OCI-LY3 (cell line): ENCODE measurements around the gene NHLH2.

Experiments
- H2AFZ ChIP-seq: fragments of 200-600, 300-600 bp; shearing (Covaris generic); 2 replicates; pipeline ENCODE4 v1.6.0; 2014; ENCODE audit warnings: antibody characterized with exemption, low read depth, low read length
- H3K27ac ChIP-seq: fragments of 200-600, 300-600 bp; sonication (generic); 2 replicates; pipeline ENCODE4 v1.5.1; 2014; ENCODE audit warnings: mild to moderate bottlenecking, low read length, moderate library complexity, mixed read lengths
- H3K27me3 ChIP-seq: fragments of 200-600, 300-600 bp; sonication (generic); 2 replicates; pipeline ENCODE4 v1.6.1; 2014; ENCODE audit warnings: low read depth, low read length, mixed read lengths
- H3K36me3 ChIP-seq: fragments of 200-600, 300-600 bp; sonication (generic); replicated peaks from 2 replicates; pipeline ENCODE3; 2014; ENCODE audit warnings: low read depth, low read length, mixed read lengths
- H3K4me1 ChIP-seq: fragments of 300-600, 200-600 bp; sonication (generic); 2 replicates; pipeline ENCODE4 v1.6.1; 2014; ENCODE audit warnings: low read length, mixed read lengths
- H3K4me2 ChIP-seq: fragments of 200-600, 300-600 bp; sonication (generic); 2 replicates; pipeline ENCODE4 v1.6.1; 2014; ENCODE audit warnings: low read length, mixed read lengths
- H3K4me3 ChIP-seq: fragments of 300-600, 200-600 bp; sonication (generic); 2 replicates; pipeline ENCODE4 v1.5.1; 2014; ENCODE audit warnings: antibody characterized with exemption, mild to moderate bottlenecking, low read length, moderate library complexity
- H3K79me2 ChIP-seq: fragments of 300-600, 200-600 bp; shearing (Covaris generic); 2 replicates; pipeline ENCODE4 v1.6.1; 2014; ENCODE audit warnings: mild to moderate bottlenecking, low read length, mixed read lengths
- H3K9ac ChIP-seq: fragments of 300-600, 200-600 bp; shearing (Covaris generic); 2 replicates; pipeline ENCODE4 v1.6.0; 2014; ENCODE audit warnings: mild to moderate bottlenecking, low read length, moderate library complexity
- H3K9me3 ChIP-seq: fragments of 200-600, 300-600 bp; shearing (Covaris generic); 2 replicates; pipeline ENCODE4 v1.6.1; 2014; ENCODE audit warnings: low read length, mixed read lengths; ENCODE audit not compliant: insufficient read depth
- H4K20me1 ChIP-seq: fragments of 200-600, 300-600 bp; sonication (generic); 2 replicates; pipeline ENCODE4 v1.6.1; 2016; ENCODE audit warnings: low read length, mixed read lengths; ENCODE audit not compliant: insufficient read depth
- CTCF ChIP-seq: fragments of 200-600, 300-600 bp; sonication (generic); IDR thresholded peaks from 2 replicates; pipeline ENCODE4 v1.5.1; 2014; ENCODE audit warnings: antibody characterized with exemption, low read length, low read depth
- EZH2phosphoT487 ChIP-seq: fragments of 200-600 bp; shearing (Covaris generic); IDR thresholded peaks from 2 replicates; pipeline ENCODE4 v1.6.1; 2018; ENCODE audit warnings: antibody characterized with exemption, mixed run types, low read depth

NHLH2 gene

GRCh38 chr1:115874497-115874896 is 33.6 kb upstream of the NHLH2 start:
- H3K4me2 ChIP-seq, result no peak overlapping the region
- H2AFZ ChIP-seq, result no peak overlapping the region
- no peaks in the 10 kb centered on the region for H3K36me3 ChIP-seq
- H4K20me1 ChIP-seq, result no peaks in the 10 kb centered on the region
- no peak overlapping the region for H3K4me3 ChIP-seq
- no peak for TF ChIP-seq CTCF
- TF ChIP-seq EZH2phosphoT487, result no peak
- H3K27ac ChIP-seq, result no peak overlapping the region
- no peaks in the 10 kb centered on the region for H3K4me1 ChIP-seq
- H3K79me2 ChIP-seq, result no peaks in the 10 kb centered on the region
- H3K27me3 ChIP-seq, result no peaks in the 10 kb centered on the region
- H3K9ac ChIP-seq, result no peak overlapping the region
- no peaks in the 10 kb centered on the region for H3K9me3 ChIP-seq

- no peak for TF ChIP-seq EZH2phosphoT487
- TF ChIP-seq CTCF, result no peak
- Histone ChIP-seq H4K20me1 (no peaks in the 10 kb centered on the region), H3K4me2 (no peak overlapping the region), H3K9me3 (no peaks in the 10 kb centered on the region), H3K36me3 (no peaks in the 10 kb centered on the region), H2AFZ (no peak overlapping the region), H3K9ac (no peak overlapping the region), H3K79me2 (no peaks in the 10 kb centered on the region), H3K4me1 (no peaks in the 10 kb centered on the region), H3K4me3 (no peak overlapping the region), H3K27me3 (no peaks in the 10 kb centered on the region), H3K27ac (no peak overlapping the region)
Measured at GRCh38 chr1:115873184-115873583, 32.3 kb upstream of the NHLH2 start.

GRCh38 chr1:115869064-115869463 is 28.1 kb upstream of the NHLH2 start:
- Histone ChIP-seq H3K79me2 (no peaks in the 10 kb centered on the region), H3K36me3 (no peaks in the 10 kb centered on the region), H3K9me3 (no peaks in the 10 kb centered on the region), H3K4me3 (no peak overlapping the region), H3K27ac (no peak overlapping the region), H3K4me2 (no peak overlapping the region), H3K4me1 (no peaks in the 10 kb centered on the region), H4K20me1 (no peaks in the 10 kb centered on the region), H3K9ac (no peak overlapping the region), H3K27me3 (no peaks in the 10 kb centered on the region), H2AFZ (no peak overlapping the region)
- TF ChIP-seq CTCF (no peak), EZH2phosphoT487 (no peak)

GRCh38 chr1:115867216-115867615 is 26.3 kb upstream of the NHLH2 start:
- Histone ChIP-seq H3K36me3 (no peaks in the 10 kb centered on the region), H2AFZ (no peak overlapping the region), H3K4me1 (no peaks in the 10 kb centered on the region), H3K9me3 (no peaks in the 10 kb centered on the region), H3K27ac (no peak overlapping the region), H3K9ac (no peak overlapping the region), H3K79me2 (no peaks in the 10 kb centered on the region), H4K20me1 (no peaks in the 10 kb centered on the region), H3K27me3 (no peaks in the 10 kb centered on the region), H3K4me2 (no peak overlapping the region), H3K4me3 (no peak overlapping the region)
- TF ChIP-seq EZH2phosphoT487, result no peak
- no peak for TF ChIP-seq CTCF
